GM18526 (cell line): Measurements from ENCODE around the gene PRUNE2.

Experiments used
- POLR2A ChIP-seq: IDR thresholded peaks from 3 replicates; pipeline ENCODE4 v1.6.1; 2011; ENCODE audit not compliant: insufficient read length; ENCODE audit errors: extremely low read depth

PRUNE2 gene

GRCh38 chr9:76741524-76741923, 164.4 kb downstream of the PRUNE2 start:
- TF ChIP-seq POLR2A: no peak

- no peak for TF ChIP-seq POLR2A
Observed at GRCh38 chr9:76738402-76738801, 167.5 kb downstream of the PRUNE2 start.

- TF ChIP-seq POLR2A: no peak
Observed at GRCh38 chr9:76737154-76737902, 168.6 kb downstream of the PRUNE2 start.

- no peak for TF ChIP-seq POLR2A
Observed at GRCh38 chr9:76734716-76735115, 171.2 kb downstream of the PRUNE2 start.

- no peak for TF ChIP-seq POLR2A
Observed at GRCh38 chr9:76733096-76733495, 172.8 kb downstream of the PRUNE2 start.

- no peak for TF ChIP-seq POLR2A
Observed at GRCh38 chr9:76732341-76732958, 173.5 kb downstream of the PRUNE2 start.

- TF ChIP-seq POLR2A: no peak
Observed at GRCh38 chr9:76730801-76731200, 175.1 kb downstream of the PRUNE2 start.

- TF ChIP-seq POLR2A: no peak
Observed at GRCh38 chr9:76729980-76730737, 175.8 kb downstream of the PRUNE2 start.

- no peak for TF ChIP-seq POLR2A
Observed at GRCh38 chr9:76729116-76729515, 176.8 kb downstream of the PRUNE2 start.

GRCh38 chr9:76725885-76726284, 180.0 kb downstream of the PRUNE2 start:
- TF ChIP-seq POLR2A: no peak

- TF ChIP-seq POLR2A: no peak
Observed at GRCh38 chr9:76725011-76725546, 180.8 kb downstream of the PRUNE2 start.

- TF ChIP-seq POLR2A: no peak
Observed at GRCh38 chr9:76720245-76720644, 185.7 kb downstream of the PRUNE2 start.

GRCh38 chr9:76718166-76718565, 187.7 kb downstream of the PRUNE2 start:
- TF ChIP-seq POLR2A: no peak

GRCh38 chr9:76717613-76718012, 188.3 kb downstream of the PRUNE2 start:
- TF ChIP-seq POLR2A: no peak

GRCh38 chr9:76717176-76717575, 188.7 kb downstream of the PRUNE2 start:
- TF ChIP-seq POLR2A: no peak

GRCh38 chr9:76716085-76716672, 189.7 kb downstream of the PRUNE2 start:
- no peak for TF ChIP-seq POLR2A

GRCh38 chr9:76713381-76713780, 192.5 kb downstream of the PRUNE2 start:
- TF ChIP-seq POLR2A: no peak
